HK-2 (cell line): Measurements from ENCODE around the gene C12orf56.
"Not testable (repeated sequence)": the region's sequence is repeated elsewhere in the genome, so short reads cannot be mapped to it uniquely, and the experiment has no call there.

Source experiments
- DNase-seq: peaks from one replicate; pipeline ENCODE4 v3.0.0-alpha.2; 2018; ENCODE audit not compliant: unreplicated experiment

Gene C12orf56

GRCh38 chr12:64236549-64236948 is 154.0 kb downstream of the C12orf56 start:
- DNase-seq, result peak; percentile 18

- no peak for DNase-seq
These were observed 158.4 kb downstream of the C12orf56 start for GRCh38 chr12:64232196-64232595.

- no peak for DNase-seq
These were observed 160.8 kb downstream of the C12orf56 start for GRCh38 chr12:64229796-64230195.

- DNase-seq, result no peak
These were observed 161.3 kb downstream of the C12orf56 start for GRCh38 chr12:64229240-64229639.

GRCh38 chr12:64225626-64226025 is 164.9 kb downstream of the C12orf56 start:
- no peak for DNase-seq

GRCh38 chr12:64222009-64222765 is 168.4 kb downstream of the C12orf56 start, which contains the start of gene KICS2:
Gene KICS2, minus strand, starts transcription at chr12:64222296. Its CDS starts 59 bp downstream, at chr12:64222237.
- DNase-seq, result peak; percentile 89

GRCh38 chr12:64221651-64222008 is 168.9 kb downstream of the C12orf56 start:
- peak; percentile 86 for DNase-seq

GRCh38 chr12:64220046-64220445 is 170.5 kb downstream of the C12orf56 start:
- no peak for DNase-seq

GRCh38 chr12:64219145-64219544 is 171.4 kb downstream of the C12orf56 start:
- no peak for DNase-seq

- DNase-seq, result no peak
These were observed 172.0 kb downstream of the C12orf56 start for GRCh38 chr12:64218597-64218996.

GRCh38 chr12:64217643-64218042 is 172.9 kb downstream of the C12orf56 start:
- DNase-seq, result not testable (repeated sequence)

- DNase-seq, result no peak
These were observed 174.3 kb downstream of the C12orf56 start for GRCh38 chr12:64216239-64216638.
